Kasumi-1 (cell line): Measurements from ENCODE around the gene SAMD4A.

ENCODE experiments used
- DNase-seq, 2 experiments: peaks; one replicate each; lab custom pipeline; 2025; lab: John Stamatoyannopoulos, UW

Gene SAMD4A

GRCh38 chr14:54706769-54707168 lies 139.8 kb downstream of the SAMD4A start:
- DNase-seq = no peak

GRCh38 chr14:54708161-54708560 lies 141.2 kb downstream of the SAMD4A start:
- no peak for DNase-seq

- DNase-seq = no peak
These were observed 142.1 kb downstream of the SAMD4A start for GRCh38 chr14:54708982-54709381.

GRCh38 chr14:54709444-54709843 lies 142.5 kb downstream of the SAMD4A start:
- DNase-seq = no peak

- no peak for DNase-seq
These were observed 142.9 kb downstream of the SAMD4A start for GRCh38 chr14:54709867-54710266.

GRCh38 chr14:54711312-54711711 lies 144.4 kb downstream of the SAMD4A start:
- no peak for DNase-seq

GRCh38 chr14:54711812-54712464 lies 145.0 kb downstream of the SAMD4A start:
- no peak for DNase-seq

- DNase-seq = peak; percentile 29 to 43
These were observed 145.7 kb downstream of the SAMD4A start for GRCh38 chr14:54712465-54713200.

GRCh38 chr14:54713379-54713778 lies 146.5 kb downstream of the SAMD4A start:
- no peak for DNase-seq

GRCh38 chr14:54715239-54715638 lies 148.3 kb downstream of the SAMD4A start:
- peak in 1 of 2 experiments; percentile 10 for DNase-seq

- no peak for DNase-seq
These were observed 148.9 kb downstream of the SAMD4A start for GRCh38 chr14:54715811-54716210.

- DNase-seq = no peak
These were observed 149.9 kb downstream of the SAMD4A start for GRCh38 chr14:54716862-54717261.

- no peak for DNase-seq
These were observed 151.1 kb downstream of the SAMD4A start for GRCh38 chr14:54718046-54718445.

- DNase-seq = no peak
These were observed 152.5 kb downstream of the SAMD4A start for GRCh38 chr14:54719406-54719805.

GRCh38 chr14:54722791-54723432 lies 156.0 kb downstream of the SAMD4A start:
- DNase-seq = peak in 1 of 2 experiments; percentile 48

GRCh38 chr14:54724123-54724522 lies 157.2 kb downstream of the SAMD4A start:
- no peak for DNase-seq

GRCh38 chr14:54724676-54725325 lies 157.9 kb downstream of the SAMD4A start:
- DNase-seq = no peak

GRCh38 chr14:54725998-54726397 lies 159.1 kb downstream of the SAMD4A start:
- DNase-seq = no peak

- no peak for DNase-seq
These were observed 161.0 kb downstream of the SAMD4A start for GRCh38 chr14:54727929-54728328.

- DNase-seq = no peak
These were observed 162.0 kb downstream of the SAMD4A start for GRCh38 chr14:54728700-54729527.

GRCh38 chr14:54730156-54730961 lies 163.4 kb downstream of the SAMD4A start:
- DNase-seq = peak; percentile 65 to 81
